ENCODE measurements around the gene CFAP221.

Gene CFAP221

DNA sequence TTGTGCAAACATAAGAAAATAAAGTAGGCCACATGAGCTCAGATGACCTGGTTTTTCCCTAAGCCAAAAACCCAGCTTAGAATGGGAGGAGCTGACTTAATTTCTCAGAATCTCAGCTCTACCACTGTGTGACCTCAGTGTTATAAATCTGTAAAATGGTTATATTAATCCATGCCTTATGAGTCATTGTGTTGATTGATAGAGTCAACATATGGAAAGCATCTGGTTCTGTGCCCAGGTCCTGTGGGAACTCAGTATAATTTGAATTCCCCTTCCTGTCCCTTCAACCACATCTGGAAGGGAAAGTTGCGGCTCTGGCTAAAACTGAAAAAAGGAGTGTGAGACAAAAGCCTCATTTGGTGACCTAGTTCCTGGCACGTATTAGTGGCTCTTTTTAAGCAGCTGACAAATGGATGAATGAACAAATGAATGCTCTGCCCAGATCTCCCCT is 160.4 kb downstream of the CFAP221 start:
- no peaks in the 10 kb centered on the region for H3K27me3 ChIP-seq (ENCODE audit: insufficient read depth, insufficient read length)

DNA sequence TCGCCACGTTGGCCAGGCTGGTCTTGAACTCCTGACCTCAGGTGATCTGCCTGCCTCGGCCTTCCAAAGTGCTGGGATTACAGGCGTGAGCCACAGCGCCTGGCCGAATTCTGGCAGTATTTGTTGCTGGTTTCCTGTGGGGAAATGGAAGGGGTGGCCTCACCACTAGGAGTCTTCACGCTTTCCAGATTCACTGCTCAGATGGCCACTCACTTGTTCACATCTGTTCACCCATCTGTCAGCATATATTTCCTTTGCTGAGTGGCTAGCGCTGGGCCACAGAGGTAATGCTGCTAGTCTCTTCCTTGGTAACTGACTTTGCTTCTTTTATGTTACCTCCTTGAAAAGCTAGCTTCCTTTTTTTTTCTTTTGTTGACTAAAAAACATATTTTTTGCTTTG is 162.0 kb downstream of the CFAP221 start:
- Histone ChIP-seq H3K4me3 (ENCODE audit: insufficient read length, low read depth) (no peak overlapping the region), H3K4me1 (ENCODE audit: insufficient read depth, insufficient read length) (peaks cover 5% of the 10 kb centered on the region), H3K9me3 (ENCODE audit: insufficient read depth, low read length) (peaks cover 9% of the 10 kb centered on the region), H3K27me3 (ENCODE audit: insufficient read depth, insufficient read length) (no peaks in the 10 kb centered on the region), H3K9ac (ENCODE audit: insufficient read length, low read depth) (no peak overlapping the region), H3K36me3 (ENCODE audit: insufficient read depth, insufficient read length, low read length) (no peaks in the 10 kb centered on the region)
- DNase-seq (ENCODE audit: low read depth, low spot score): no peak
- TF ChIP-seq ZNF274 (IDR thresholded peaks at IDR 0.05; ENCODE audit: low read depth, low read length) (no peak), SUZ12 (IDR thresholded peaks at IDR 0.05; ENCODE audit: extremely low read depth, insufficient read depth, insufficient read length) (no peak), YY1 (IDR thresholded peaks at IDR 0.05; ENCODE audit: insufficient read depth, insufficient read length) (no peak)

More for the DNA sequence above, 160.4 kb downstream of the CFAP221 start:
- Histone ChIP-seq H3K4me1 (ENCODE audit: insufficient read depth, insufficient read length) (peaks cover 7% of the 10 kb centered on the region), H3K36me3 (ENCODE audit: insufficient read depth, insufficient read length, low read length) (no peaks in the 10 kb centered on the region), H3K9me3 (ENCODE audit: insufficient read depth, low read length) (peaks cover 9% of the 10 kb centered on the region), H3K9ac (ENCODE audit: insufficient read length, low read depth) (no peak overlapping the region), H3K4me3 (ENCODE audit: insufficient read length, low read depth) (no peak overlapping the region)
- no peak for TF ChIP-seq SUZ12 (IDR thresholded peaks at IDR 0.05; ENCODE audit: extremely low read depth, insufficient read depth, insufficient read length)
- no peak for TF ChIP-seq ZNF274 (IDR thresholded peaks at IDR 0.05; ENCODE audit: low read depth, low read length)
- no peak for TF ChIP-seq YY1 (IDR thresholded peaks at IDR 0.05; ENCODE audit: insufficient read depth, insufficient read length)
- no peak for DNase-seq (ENCODE audit: low read depth, low spot score)

Data from NT2/D1 (cell line).